Lung (tissue), 12 donors: ENCODE results near the gene ZNF35. TPM values are rescaled to one million over a fixed set of nuclear protein-coding genes. Genes with fewer than 3 reads are reported as not detected.
"Not testable (repeated sequence)": the region's sequence is repeated elsewhere in the genome, so short reads cannot be mapped to it uniquely, and the experiment has no call there.

Experiments
- ATAC-seq: fragments of 200-7000 bp; cut with Tn5 transposase; one replicate; pipeline ENCODE4 v1.9.1; 2020; ENCODE audit warnings: moderate number of reproducible peaks; ENCODE audit not compliant: insufficient read depth, low FRiP score
- DNase-seq, 3 donors: peaks; one replicate each; pipeline ENCODE4 v3.0.0-alpha.2; 2013 to 2017
- H3K27ac ChIP-seq, 2 donors: one replicate each; pipeline ENCODE4 v1.5.1; 2013; ENCODE audit warnings: mild to moderate bottlenecking in 2 of 2, moderate library complexity in 2 of 2, control low read depth in 1 of 2, inconsistent platforms in 1 of 2, low read depth in 1 of 2, low read length in 1 of 2
- H3K27me3 ChIP-seq, 3 donors: one replicate each; pipeline ENCODE4 v1.5.1; 2013; ENCODE audit warnings: low read length in 2 of 3; ENCODE audit not compliant: control insufficient read depth in 3 of 3, insufficient read depth in 3 of 3
- H3K36me3 ChIP-seq, 4 donors: one replicate each; pipeline ENCODE4 v1.5.1; 2013; ENCODE audit warnings: low read length in 4 of 4, mild to moderate bottlenecking in 1 of 4, moderate library complexity in 1 of 4; ENCODE audit not compliant: control insufficient read depth in 4 of 4, insufficient read depth in 4 of 4
- H3K4me1 ChIP-seq, 5 donors: one replicate each; pipeline ENCODE4 v1.5.1; 2013; ENCODE audit warnings: low read length in 5 of 5, mild to moderate bottlenecking in 2 of 5, moderate library complexity in 1 of 5; ENCODE audit not compliant: control insufficient read depth in 5 of 5, insufficient read depth in 5 of 5
- H3K4me3 ChIP-seq: one replicate; pipeline ENCODE4 v1.5.1; 2013; ENCODE audit warnings: mild to moderate bottlenecking, control low read depth, moderate library complexity
- H3K9ac ChIP-seq, 2 donors: one replicate each; pipeline ENCODE4 v1.5.1; 2013; ENCODE audit warnings: low read length in 2 of 2, control low read depth in 1 of 2; ENCODE audit not compliant: insufficient read depth in 1 of 2
- H3K9me3 ChIP-seq, 4 donors: one replicate each; pipeline ENCODE4 v1.5.1; 2013; ENCODE audit warnings: low read length in 3 of 4, mild to moderate bottlenecking in 1 of 4, moderate library complexity in 1 of 4; ENCODE audit not compliant: control insufficient read depth in 4 of 4, insufficient read depth in 3 of 4
- WGBS, 2 donors: extraction: QIAGEN DNeasy Blood & Tissue Kit; methylation state at CpG; one replicate each; pipeline ENCODE4 v1.1.7; 2013; 5-methylcytosine and 5-hydroxymethylcytosine counted together
- polyA plus RNA-seq, 2 donors: library from polyadenylated mRNA; stranded (reverse); fragments of 200-250 nt; gene quantifications; one replicate each; pipeline ENCODE4 v1.2.1, GENCODE V29; 2013
- total RNA-seq, 2 donors: library from RNA; depleted of rRNA in 1 of 2; stranded (reverse); fragments of >200 nt in 1 of 2; gene quantifications; one replicate each; pipeline ENCODE4 v1.2.1, GENCODE V29; 2014 to 2021
- TF ChIP-seq, protein P1 (sequence below): IDR thresholded peaks from 2 replicates; pipeline ENCODE4 v1.5.1; 2012; ENCODE audit warnings: mild to moderate bottlenecking; ENCODE audit errors: control extremely low read depth, extremely low read depth
- donor health status: control.
- donor health status: control.
- donor health status: Bipolar disorder and iron deficiency.
- donor health status: healthy.
- donor health status: DM: yes; HTN: yes; CAD: no.

The ZNF35 gene
- total and polyA plus RNA-seq, 4 donors: 3.6 to 10.2 (median 6.7) TPM

GRCh38 chr3:44669760-44670159, 21.2 kb downstream of the ZNF35 start:
- H3K27me3 ChIP-seq: no peaks in the 10 kb centered on the region
- DNase-seq: no peak
- peaks cover 0 to 4% (median 0%) of the 10 kb centered on the region in 4 donors for H3K9me3 ChIP-seq
- no peak for ATAC-seq
- WGBS, 2 donors: 88 to 91% methylated on average over 6 of the region's 6 CpGs
- H3K4me3 ChIP-seq: no peak overlapping the region
- no peak overlapping the region for H3K27ac ChIP-seq
- TF ChIP-seq, protein P1, sequence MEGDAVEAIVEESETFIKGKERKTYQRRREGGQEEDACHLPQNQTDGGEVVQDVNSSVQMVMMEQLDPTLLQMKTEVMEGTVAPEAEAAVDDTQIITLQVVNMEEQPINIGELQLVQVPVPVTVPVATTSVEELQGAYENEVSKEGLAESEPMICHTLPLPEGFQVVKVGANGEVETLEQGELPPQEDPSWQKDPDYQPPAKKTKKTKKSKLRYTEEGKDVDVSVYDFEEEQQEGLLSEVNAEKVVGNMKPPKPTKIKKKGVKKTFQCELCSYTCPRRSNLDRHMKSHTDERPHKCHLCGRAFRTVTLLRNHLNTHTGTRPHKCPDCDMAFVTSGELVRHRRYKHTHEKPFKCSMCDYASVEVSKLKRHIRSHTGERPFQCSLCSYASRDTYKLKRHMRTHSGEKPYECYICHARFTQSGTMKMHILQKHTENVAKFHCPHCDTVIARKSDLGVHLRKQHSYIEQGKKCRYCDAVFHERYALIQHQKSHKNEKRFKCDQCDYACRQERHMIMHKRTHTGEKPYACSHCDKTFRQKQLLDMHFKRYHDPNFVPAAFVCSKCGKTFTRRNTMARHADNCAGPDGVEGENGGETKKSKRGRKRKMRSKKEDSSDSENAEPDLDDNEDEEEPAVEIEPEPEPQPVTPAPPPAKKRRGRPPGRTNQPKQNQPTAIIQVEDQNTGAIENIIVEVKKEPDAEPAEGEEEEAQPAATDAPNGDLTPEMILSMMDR: no peak
- no peaks in the 10 kb centered on the region for H3K36me3 ChIP-seq
- H3K9ac ChIP-seq: no peak overlapping the region
- H3K4me1 ChIP-seq: no peaks in the 10 kb centered on the region

- H3K27ac ChIP-seq, H3K4me3 ChIP-seq, H3K36me3 ChIP-seq, ATAC-seq, H3K9ac ChIP-seq, H3K4me1 ChIP-seq, H3K27me3 ChIP-seq, DNase-seq: not testable (repeated sequence)
- H3K9me3 ChIP-seq: peaks cover 0 to 12% (median 0%) of the 10 kb centered on the region in 4 donors
- WGBS, 2 donors: 92 to 99% methylated on average over 6 to 8 of the region's 8 CpGs
These were observed 24.9 kb downstream of the ZNF35 start for GRCh38 chr3:44673466-44673865.

DNA sequence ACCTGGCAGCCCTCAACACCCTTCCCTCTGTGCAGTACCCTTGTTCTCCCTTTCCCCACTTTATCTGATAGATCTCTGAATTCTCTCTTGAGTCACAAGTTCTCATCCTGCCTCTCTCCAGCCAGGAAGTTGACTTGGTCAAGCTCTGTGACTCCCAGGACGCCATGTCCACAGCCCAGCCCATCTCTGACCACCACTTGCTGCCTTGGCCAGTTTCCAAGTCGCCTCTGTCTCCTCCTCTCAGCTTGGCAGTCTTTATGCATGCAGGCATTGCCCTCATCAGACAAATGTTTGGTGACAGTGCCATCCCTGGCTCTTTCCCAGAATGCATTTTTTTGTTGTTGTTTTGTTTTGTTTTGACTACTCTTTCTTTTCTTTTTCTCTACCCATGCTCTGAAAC, 25.7 kb downstream of the ZNF35 start:
- WGBS, 2 donors: 69 to 74% methylated on average over 2 of the region's 2 CpGs
- H3K9ac ChIP-seq: no peak overlapping the region
- ATAC-seq: no peak

DNA sequence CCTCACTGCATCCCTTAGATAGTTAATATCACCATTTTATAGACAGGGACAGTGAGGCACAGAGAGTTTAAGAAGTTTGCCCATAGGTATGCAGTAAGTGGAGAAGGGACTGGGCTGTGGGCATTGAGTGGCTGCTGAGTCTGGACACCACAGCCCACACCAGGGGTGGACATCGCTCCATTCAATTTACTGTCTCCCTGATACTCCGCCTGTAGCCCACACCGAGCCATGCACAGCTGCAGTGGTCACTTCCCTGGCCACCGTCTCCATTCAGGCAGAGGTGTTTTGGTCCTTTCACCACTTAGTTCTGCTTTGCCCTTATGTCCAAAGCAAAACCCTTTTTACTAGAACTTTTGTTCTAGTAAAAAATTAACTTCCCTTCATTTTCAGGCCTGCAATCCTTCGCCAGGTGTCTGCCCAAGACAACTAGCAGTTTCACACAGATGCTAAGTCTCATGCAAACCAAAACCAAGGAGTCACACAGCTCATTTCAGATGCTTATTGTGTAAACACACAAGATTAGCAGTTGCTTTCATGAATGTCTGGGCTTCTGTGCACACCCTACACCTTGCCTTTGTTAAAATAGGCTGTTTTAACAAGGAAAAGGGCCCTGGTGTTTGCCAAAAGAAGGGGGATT, 30.1 kb downstream of the ZNF35 start:
- Histone ChIP-seq H3K9me3 (peaks cover 0 to 20% (median 5%) of the 10 kb centered on the region in 4 donors), H3K27ac (no peak overlapping the region), H3K9ac (no peak overlapping the region), H3K36me3 (peaks cover 0 to 5% (median 2%) of the 10 kb centered on the region in 4 donors), H3K4me1 (no peaks in the 10 kb centered on the region), H3K27me3 (no peaks in the 10 kb centered on the region), H3K4me3 (no peak overlapping the region)
- DNase-seq (no peak), ATAC-seq (no peak)
- 94 to 96% methylated on average over 5 of the region's 5 CpGs for WGBS, 2 donors
- TF ChIP-seq, protein P1: no peak

More for the DNA sequence above, 25.7 kb downstream of the ZNF35 start:
- Histone ChIP-seq H3K27me3 (no peaks in the 10 kb centered on the region), H3K4me1 (no peaks in the 10 kb centered on the region), H3K27ac (no peak overlapping the region), H3K36me3 (peaks cover 0 to 3% (median 0%) of the 10 kb centered on the region in 4 donors), H3K9me3 (peaks cover 0 to 14% (median 0%) of the 10 kb centered on the region in 4 donors), H3K4me3 (no peak overlapping the region)
- DNase-seq: no peak
- TF ChIP-seq, protein P1: no peak
